ENCODE measurements around the gene PBRM1. TPM values are rescaled to one million over a fixed set of nuclear protein-coding genes. Genes with fewer than 3 reads are reported as not detected.
A peak's percentile ranks its signal among the peaks of the same experiment; 100 is the strongest.

Gene PBRM1
- total RNA-seq, 1 donor from 2014 or later = 192 TPM

GRCh38 chr3:52524752-52525679, 160.7 kb downstream of the PBRM1 start:
- peaks cover 3% of the 10 kb centered on the region for H3K27me3 Mint-ChIP-seq (ENCODE audit: unreplicated experiment)
- peaks cover 4% of the 10 kb centered on the region for H3K4me1 Mint-ChIP-seq (ENCODE audit: low read depth, unreplicated experiment)
- H3K27ac Mint-ChIP-seq (ENCODE audit: unreplicated experiment) = no peak overlapping the region
- TF ChIP-seq CTCF (IDR thresholded peaks at IDR 0.05; ENCODE audit: partially characterized antibody, unreplicated experiment) = no peak
- no peaks in the 10 kb centered on the region for H3K36me3 Mint-ChIP-seq (ENCODE audit: unreplicated experiment)
- H3K4me3 Mint-ChIP-seq (ENCODE audit: unreplicated experiment) = no peak overlapping the region
- H3K9me3 Mint-ChIP-seq (ENCODE audit: unreplicated experiment) = peaks cover 5% of the 10 kb centered on the region
- peak; percentile 11 for DNase-seq

GRCh38 chr3:52524258-52524751, 161.4 kb downstream of the PBRM1 start:
- no peak for DNase-seq
- Mint-ChIP-seq H3K4me1 (ENCODE audit: low read depth, unreplicated experiment) (peaks cover 5% of the 10 kb centered on the region), H3K36me3 (ENCODE audit: unreplicated experiment) (no peaks in the 10 kb centered on the region), H3K4me3 (ENCODE audit: unreplicated experiment) (peak overlapping the region; percentile 46), H3K27ac (ENCODE audit: unreplicated experiment) (no peak overlapping the region), H3K9me3 (ENCODE audit: unreplicated experiment) (peaks cover 7% of the 10 kb centered on the region), H3K27me3 (ENCODE audit: unreplicated experiment) (peaks cover 3% of the 10 kb centered on the region)
- TF ChIP-seq CTCF (IDR thresholded peaks at IDR 0.05; ENCODE audit: partially characterized antibody, unreplicated experiment) = no peak

GRCh38 chr3:52523386-52524257, 162.1 kb downstream of the PBRM1 start:
- H3K9me3 Mint-ChIP-seq (ENCODE audit: unreplicated experiment) = peaks cover 5% of the 10 kb centered on the region
- peak; percentile 17 for DNase-seq
- H3K36me3 Mint-ChIP-seq (ENCODE audit: unreplicated experiment) = no peaks in the 10 kb centered on the region
- TF ChIP-seq CTCF (IDR thresholded peaks at IDR 0.05; ENCODE audit: partially characterized antibody, unreplicated experiment) = no peak
- H3K27me3 Mint-ChIP-seq (ENCODE audit: unreplicated experiment) = peaks cover 5% of the 10 kb centered on the region
- no peak overlapping the region for H3K4me3 Mint-ChIP-seq (ENCODE audit: unreplicated experiment)
- H3K27ac Mint-ChIP-seq (ENCODE audit: unreplicated experiment) = no peak overlapping the region
- peaks cover 5% of the 10 kb centered on the region for H3K4me1 Mint-ChIP-seq (ENCODE audit: low read depth, unreplicated experiment)

- TF ChIP-seq CTCF (IDR thresholded peaks at IDR 0.05; ENCODE audit: partially characterized antibody, unreplicated experiment) = no peak
- peaks cover 5% of the 10 kb centered on the region for H3K9me3 Mint-ChIP-seq (ENCODE audit: unreplicated experiment)
- H3K27me3 Mint-ChIP-seq (ENCODE audit: unreplicated experiment) = peaks cover 6% of the 10 kb centered on the region
- no peak overlapping the region for H3K27ac Mint-ChIP-seq (ENCODE audit: unreplicated experiment)
- peaks cover 6% of the 10 kb centered on the region for H3K4me1 Mint-ChIP-seq (ENCODE audit: low read depth, unreplicated experiment)
- H3K36me3 Mint-ChIP-seq (ENCODE audit: unreplicated experiment) = no peaks in the 10 kb centered on the region
- no peak overlapping the region for H3K4me3 Mint-ChIP-seq (ENCODE audit: unreplicated experiment)
- DNase-seq = peak; percentile 16
These were observed 163.0 kb downstream of the PBRM1 start for GRCh38 chr3:52522651-52523251.

Measured in glutamatergic neuron (in vitro differentiated cells).